GM23248 (cell line): ENCODE measurements around the gene MFSD1. TPM values are rescaled to one million over a fixed set of nuclear protein-coding genes. Genes with fewer than 3 reads are reported as not detected.

Experiments used
- DNase-seq: peaks from one replicate; pipeline ENCODE4 v3.0.0-alpha.2; 2015
- H2AFZ ChIP-seq: fragments of 200-600 bp; sonication (generic); 2 replicates; pipeline ENCODE4 v1.6.1; 2016; ENCODE audit warnings: antibody characterized with exemption
- H3F3A ChIP-seq: fragments of 200-600 bp; sonication (generic); 2 replicates; pipeline ENCODE4 v1.6.1; 2016; ENCODE audit warnings: mild to moderate bottlenecking, antibody characterized with exemption, mixed run types; ENCODE audit not compliant: insufficient read depth
- H3K27ac ChIP-seq: fragments of 200-600 bp; sonication (generic); 2 replicates; pipeline ENCODE4 v1.5.1; 2016; ENCODE audit warnings: mild to moderate bottlenecking
- H3K27me3 ChIP-seq: fragments of 200-600 bp; sonication (generic); replicated peaks from 2 replicates; pipeline ENCODE4 v1.6.1; 2016; ENCODE audit warnings: mild to moderate bottlenecking; ENCODE audit not compliant: insufficient read depth
- H3K36me3 ChIP-seq: fragments of 200-600 bp; sonication (generic); 2 replicates; pipeline ENCODE4 v1.6.1; 2016; ENCODE audit warnings: low read depth, mild to moderate bottlenecking
- H3K4me1 ChIP-seq: fragments of 200-600 bp; sonication (generic); 2 replicates; pipeline ENCODE4 v1.6.1; 2016; ENCODE audit warnings: mild to moderate bottlenecking; ENCODE audit not compliant: insufficient read depth
- H3K4me2 ChIP-seq: fragments of 200-600 bp; sonication (generic); one replicate; pipeline ENCODE4 v1.6.1; 2016; ENCODE audit warnings: mild to moderate bottlenecking; ENCODE audit not compliant: unreplicated experiment
- H3K4me3 ChIP-seq: fragments of 200-600 bp; sonication (generic); 2 replicates; pipeline ENCODE4 v1.5.1; 2016; ENCODE audit warnings: mild to moderate bottlenecking
- H3K79me2 ChIP-seq: fragments of 200-600 bp; sonication (generic); 2 replicates; pipeline ENCODE4 v1.6.1; 2016; ENCODE audit warnings: mild to moderate bottlenecking; ENCODE audit not compliant: insufficient read depth
- H3K9ac ChIP-seq: fragments of 200-600 bp; sonication (generic); 2 replicates; pipeline ENCODE4 v1.6.1; 2016; ENCODE audit warnings: mild to moderate bottlenecking
- H3K9me2 ChIP-seq: fragments of 200-600 bp; sonication (generic); 2 replicates; pipeline ENCODE4 v1.6.1; 2016; ENCODE audit warnings: mixed run types, mild to moderate bottlenecking, moderate library complexity; ENCODE audit not compliant: insufficient read depth
- H3K9me3 ChIP-seq: fragments of 200-600 bp; sonication (generic); one replicate; pipeline ENCODE4 v1.6.1; 2017; ENCODE audit warnings: low read depth
- H4K20me1 ChIP-seq: fragments of 200-600 bp; sonication (generic); 2 replicates; pipeline ENCODE4 v1.6.0; 2016; ENCODE audit not compliant: insufficient read depth
- EZH2 ChIP-seq: fragments of 200-600 bp; sonication (generic); IDR thresholded peaks from 2 replicates; pipeline ENCODE4 v1.6.1; 2018; ENCODE audit warnings: antibody characterized with exemption, mild to moderate bottlenecking; ENCODE audit not compliant: insufficient read depth, poor library complexity, severe bottlenecking
- EZH2phosphoT487 ChIP-seq: fragments of 200-600 bp; sonication (generic); IDR thresholded peaks from 2 replicates; pipeline ENCODE4 v1.6.1; 2018; ENCODE audit warnings: antibody characterized with exemption, moderate library complexity, mild to moderate bottlenecking, low read depth; ENCODE audit not compliant: insufficient read depth
- WGBS, 2 experiments: methylation state at CpG; one replicate each; pipeline ENCODE4 v1.1.6; 2015 to 2017; ENCODE audit warnings: low lambda C conversion rate in 2 of 2, low coverage in 1 of 2; ENCODE audit errors: missing lambda C conversion rate in 2 of 2; 5-methylcytosine and 5-hydroxymethylcytosine counted together
- in situ Hi-C: fragments of 300-500 bp; cut with MboI; formaldehyde crosslinking; loops from 2 replicates; pipeline ENCODE4 v1.15.0; 2020
- polyA plus RNA-seq: library from polyadenylated mRNA; unstranded; fragments of >200 nt; fragmentation: Nextera tagmentation; extraction: Ambion mirVana; gene quantifications from 2 replicates; pipeline ENCODE4 v1.2.1, GENCODE V29; 2016
- total RNA-seq: library from RNA; depleted of rRNA; stranded (reverse); fragments of >200 nt; shearing (Covaris generic); gene quantifications from 2 replicates; pipeline ENCODE4 v1.2.3, GENCODE V29; 2014

The MFSD1 gene
- total and polyA plus RNA-seq, 2 experiments from 2014 or later: 100 to 177 TPM

DNA sequence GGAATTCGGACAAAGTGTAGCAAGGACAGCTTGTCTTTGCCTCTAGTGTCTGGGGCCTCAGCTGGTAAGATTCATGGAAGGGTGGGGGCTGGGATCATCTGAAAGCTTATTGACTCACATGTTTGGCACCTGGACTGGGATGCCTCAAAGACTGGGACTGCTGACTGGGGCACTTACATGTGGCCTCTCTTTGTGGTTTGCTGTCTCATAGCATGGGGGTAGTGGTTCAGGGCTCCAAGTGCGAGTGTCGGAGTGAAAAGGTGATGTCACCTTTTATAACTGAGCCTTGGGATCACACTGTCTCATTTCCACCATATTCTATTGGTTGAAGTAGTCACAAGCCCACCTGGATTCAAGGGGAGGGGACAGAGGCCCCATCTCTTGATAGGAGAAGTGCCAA is 6.8 kb downstream of the MFSD1 start:
- no peak for TF ChIP-seq EZH2phosphoT487
- Histone ChIP-seq H3K27ac (peak overlapping the region; percentile 52), H3K4me1 (peaks cover 26% of the 10 kb centered on the region), H3K4me2 (peak overlapping the region; percentile 7), H3K9me3 (no peaks in the 10 kb centered on the region), H3K36me3 (peaks cover 51% of the 10 kb centered on the region), H3K9ac (no peak overlapping the region), H3K27me3 (no peaks in the 10 kb centered on the region), H3K4me3 (no peak overlapping the region), H3K9me2 (no peaks in the 10 kb centered on the region), H4K20me1 (no peaks in the 10 kb centered on the region), H3K79me2 (peaks cover 36% of the 10 kb centered on the region), H2AFZ (no peak overlapping the region), H3F3A (peaks cover 23% of the 10 kb centered on the region)
- in situ Hi-C loops: no loop called here
- DNase-seq: peak; percentile 91
- WGBS, 2 experiments: 36 to 46% methylated on average over 3 of the region's 3 CpGs

DNA sequence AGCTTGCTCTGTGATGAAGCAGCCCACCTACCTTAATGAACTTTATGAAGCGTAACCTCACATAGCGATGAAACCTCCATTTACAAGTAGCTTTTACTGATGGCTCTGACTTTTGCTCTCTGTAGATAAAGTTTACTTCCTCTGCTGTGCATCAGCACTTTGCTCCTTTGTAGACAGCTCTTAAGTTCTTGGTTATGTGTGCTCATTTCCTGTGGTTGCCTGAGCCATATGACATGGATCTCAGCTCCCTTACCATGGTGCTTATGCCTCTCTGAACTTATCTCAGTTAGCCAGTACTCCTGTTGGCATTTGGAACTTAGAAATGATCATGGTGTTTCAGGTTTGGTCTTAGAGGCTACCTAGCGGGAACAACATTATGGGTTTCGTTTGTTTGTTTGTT is 7.8 kb downstream of the MFSD1 start:
- H3K4me3 ChIP-seq: no peak overlapping the region
- H3F3A ChIP-seq: peaks cover 23% of the 10 kb centered on the region
- peaks cover 17% of the 10 kb centered on the region for H3K4me1 ChIP-seq
- no peak overlapping the region for H3K9ac ChIP-seq
- DNase-seq: peak; percentile 9
- peaks cover 60% of the 10 kb centered on the region for H3K36me3 ChIP-seq
- H3K9me3 ChIP-seq: no peaks in the 10 kb centered on the region
- H3K4me2 ChIP-seq: no peak overlapping the region
- TF ChIP-seq EZH2phosphoT487 (no peak), EZH2 (no peak)
- WGBS, 2 experiments: 90 to 91% methylated on average over 4 of the region's 4 CpGs
- H4K20me1 ChIP-seq: no peaks in the 10 kb centered on the region
- no peaks in the 10 kb centered on the region for H3K27me3 ChIP-seq
- no peak overlapping the region for H2AFZ ChIP-seq
- in situ Hi-C loops: no loop called here
- H3K79me2 ChIP-seq: peaks cover 27% of the 10 kb centered on the region
- no peaks in the 10 kb centered on the region for H3K9me2 ChIP-seq
- no peak overlapping the region for H3K27ac ChIP-seq

DNA sequence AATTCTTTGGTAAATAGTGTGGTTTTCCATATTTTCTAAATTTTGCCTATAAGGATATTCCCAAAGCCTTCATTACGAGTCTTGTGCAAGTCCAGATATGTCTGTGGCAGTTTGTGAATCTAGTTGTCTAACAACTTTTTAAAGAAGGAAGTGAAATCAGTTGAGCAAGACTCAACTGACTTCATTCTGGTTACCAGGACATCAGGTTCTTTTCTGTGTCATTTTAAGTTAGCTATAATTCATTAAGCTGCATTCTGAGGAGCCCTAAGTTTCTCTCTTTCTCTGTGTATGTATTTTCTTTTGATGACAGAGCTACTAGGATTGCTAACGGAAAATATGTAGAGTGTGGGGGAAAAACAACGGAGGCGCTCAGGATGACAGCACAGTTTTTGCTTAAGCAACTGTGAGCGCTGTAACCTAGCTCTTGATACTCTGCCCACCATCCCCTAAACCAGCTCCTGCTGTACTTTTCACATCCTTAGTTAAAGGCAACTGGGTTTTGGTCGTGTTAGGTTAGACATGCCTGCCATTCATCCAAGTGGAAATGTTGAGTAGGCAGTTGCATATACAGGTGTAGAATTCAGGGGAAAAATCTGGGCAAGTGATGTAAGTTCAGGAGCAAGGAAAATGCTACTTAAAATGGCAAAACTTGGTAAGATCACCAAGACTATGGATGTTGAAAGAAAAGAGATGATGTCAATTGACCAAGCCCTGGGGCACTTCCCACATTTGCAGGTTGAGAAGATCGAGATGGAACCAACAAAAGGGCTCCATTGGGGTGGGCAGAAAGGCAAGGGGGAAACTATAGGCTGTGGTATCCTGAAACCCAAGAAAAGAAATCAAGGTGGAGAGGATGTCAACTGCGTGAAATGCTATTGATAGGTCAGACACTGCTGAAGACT is 9.2 kb downstream of the MFSD1 start:
- Histone ChIP-seq H3K79me2 (0 out of 2 replicates have a peak, but pooled peaks cover 12% of the 10 kb centered on the region), H3K27me3 (no peaks in the 10 kb centered on the region), H3K27ac (no peak overlapping the region), H3K9ac (no peak overlapping the region), H3K4me2 (no peak overlapping the region), H3K4me3 (no peak overlapping the region), H2AFZ (no peak overlapping the region), H3K9me2 (no peaks in the 10 kb centered on the region), H3K36me3 (peaks cover 66% of the 10 kb centered on the region), H3K9me3 (no peaks in the 10 kb centered on the region), H3K4me1 (peaks cover 16% of the 10 kb centered on the region), H4K20me1 (no peaks in the 10 kb centered on the region), H3F3A (peaks cover 23% of the 10 kb centered on the region)
- DNase-seq: no peak
- in situ Hi-C loops: no loop called here
- TF ChIP-seq EZH2 (no peak), EZH2phosphoT487 (no peak)
- 90 to 93% methylated on average over 8 of the region's 8 CpGs for WGBS, 2 experiments

DNA sequence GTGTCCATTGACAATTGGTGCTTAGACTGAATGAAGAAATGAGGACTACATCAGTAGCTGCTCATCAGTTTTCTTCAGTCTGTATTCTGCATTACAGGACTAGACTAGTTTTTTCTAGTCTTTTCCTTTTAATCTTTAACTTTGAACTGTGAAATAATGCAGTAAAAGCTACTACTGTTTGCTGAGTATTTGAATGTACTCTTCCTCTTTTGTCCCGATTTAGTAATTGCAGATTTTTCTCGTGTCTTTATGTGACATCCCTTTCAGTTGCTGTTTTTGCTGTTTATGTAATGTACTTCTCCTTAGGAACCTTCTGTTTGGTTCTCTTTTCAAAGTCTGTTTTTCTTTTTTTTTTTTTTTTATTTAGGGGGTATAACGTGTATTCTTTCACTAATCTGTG is 17.4 kb downstream of the MFSD1 start:
- 81 to 84% methylated on average over 3 of the region's 3 CpGs for WGBS, 2 experiments
- H3K9ac ChIP-seq: no peak overlapping the region
- no peak for DNase-seq
- no peaks in the 10 kb centered on the region for H3F3A ChIP-seq
- no peak overlapping the region for H3K4me3 ChIP-seq
- H3K27ac ChIP-seq: no peak overlapping the region
- no peaks in the 10 kb centered on the region for H3K4me1 ChIP-seq
- no peaks in the 10 kb centered on the region for H3K9me3 ChIP-seq
- no peak overlapping the region for H3K4me2 ChIP-seq
- no peaks in the 10 kb centered on the region for H3K9me2 ChIP-seq
- H2AFZ ChIP-seq: no peak overlapping the region
- peaks cover 62% of the 10 kb centered on the region for H3K36me3 ChIP-seq
- in situ Hi-C loops: no loop called here
- H3K27me3 ChIP-seq: no peaks in the 10 kb centered on the region
- no peaks in the 10 kb centered on the region for H4K20me1 ChIP-seq
- TF ChIP-seq EZH2phosphoT487 (no peak), EZH2 (no peak)
- H3K79me2 ChIP-seq: no peaks in the 10 kb centered on the region
